Activated naive CD4-positive, alpha-beta T cell treated with Interleukin-2 at 50 U/mL for 16 hours (primary cell): ENCODE measurements around the gene SPRED1.

Experiments
- DNase-seq: peaks from one replicate; pipeline ENCODE4 v3.0.0-alpha.2; 2020

Gene SPRED1

DNA sequence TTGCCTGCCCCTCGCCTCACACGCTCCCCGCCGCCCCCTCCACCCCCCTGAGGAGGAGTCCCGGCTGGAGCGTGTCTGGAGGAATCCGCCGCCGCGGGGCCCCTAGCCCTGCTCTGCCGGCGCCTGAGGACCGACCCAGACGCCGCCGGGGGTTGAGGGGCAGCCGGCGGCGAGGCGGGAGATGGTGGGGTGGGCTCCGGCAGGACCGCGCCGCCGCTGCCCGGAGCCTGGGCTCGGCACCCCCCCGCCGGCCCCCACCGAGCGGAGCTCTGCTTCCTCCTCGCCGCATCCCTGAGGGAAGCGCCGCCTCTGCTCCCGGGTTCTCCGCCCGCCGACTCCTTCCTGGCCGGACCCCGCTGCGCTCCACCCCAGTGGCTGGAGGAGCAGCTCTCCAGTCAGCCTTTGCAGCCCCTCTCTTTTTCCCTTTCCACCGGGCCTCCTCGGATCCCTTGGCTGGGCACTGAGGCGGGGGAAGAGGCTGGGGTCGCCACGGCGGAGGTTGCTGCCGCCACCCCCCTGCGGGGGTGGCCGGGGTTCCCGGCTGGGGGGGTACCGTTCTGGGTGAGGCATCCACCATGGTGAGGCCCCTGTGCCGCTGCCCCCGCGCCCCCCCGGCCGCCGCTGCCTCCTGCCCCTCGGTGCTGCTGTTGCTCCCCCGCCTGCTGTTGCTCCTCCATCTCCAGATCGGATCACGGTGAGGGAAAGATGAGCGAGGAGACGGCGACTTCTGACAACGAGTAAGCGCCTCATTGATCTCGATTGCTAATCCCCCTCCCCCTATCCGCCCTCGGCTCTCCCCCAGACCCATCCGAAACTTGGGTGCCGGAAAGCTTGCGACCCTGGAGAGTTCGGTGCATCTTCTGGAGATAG lies at the start of gene SPRED1:
SPRED1 (plus strand) TSS at position 356 of the 870 bp plus-strand sequence; CDS start at position 706, 350 bp downstream.
- DNase-seq: peak; percentile 24

DNA sequence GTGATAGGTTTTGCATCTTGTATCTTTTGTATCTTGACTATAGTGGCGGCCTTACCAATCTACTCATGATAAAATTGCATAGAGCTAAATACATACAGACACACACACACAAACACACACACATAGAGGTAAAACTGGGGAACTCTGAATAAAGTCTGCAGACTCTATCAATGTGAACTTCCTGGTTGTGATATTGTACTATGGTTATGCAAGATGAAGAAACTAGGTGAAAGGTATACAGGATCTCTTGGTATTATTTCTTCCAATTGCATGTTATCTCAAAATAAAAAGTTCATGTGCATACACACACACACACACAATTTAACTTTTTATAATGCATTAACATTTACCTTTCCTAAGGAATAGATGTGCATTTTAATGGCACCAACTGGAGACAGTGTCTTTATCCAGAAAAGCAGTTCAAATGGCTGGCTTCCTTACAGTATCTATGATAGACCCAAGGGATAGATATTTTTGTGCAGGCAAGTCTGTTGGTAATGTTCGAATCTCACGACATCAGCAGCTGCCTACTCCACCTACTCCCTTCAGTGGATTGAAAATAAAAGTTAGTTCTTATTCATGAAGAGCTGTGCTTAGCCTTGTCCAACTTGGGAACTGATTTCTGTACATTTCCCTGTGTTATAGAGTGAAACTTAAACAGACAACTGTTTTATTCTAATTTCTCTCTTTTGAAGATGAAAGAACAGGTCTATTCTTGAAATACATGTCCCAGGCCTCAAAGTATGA lies 46.9 kb upstream of the SPRED1 start:
- DNase-seq: no peak

DNA sequence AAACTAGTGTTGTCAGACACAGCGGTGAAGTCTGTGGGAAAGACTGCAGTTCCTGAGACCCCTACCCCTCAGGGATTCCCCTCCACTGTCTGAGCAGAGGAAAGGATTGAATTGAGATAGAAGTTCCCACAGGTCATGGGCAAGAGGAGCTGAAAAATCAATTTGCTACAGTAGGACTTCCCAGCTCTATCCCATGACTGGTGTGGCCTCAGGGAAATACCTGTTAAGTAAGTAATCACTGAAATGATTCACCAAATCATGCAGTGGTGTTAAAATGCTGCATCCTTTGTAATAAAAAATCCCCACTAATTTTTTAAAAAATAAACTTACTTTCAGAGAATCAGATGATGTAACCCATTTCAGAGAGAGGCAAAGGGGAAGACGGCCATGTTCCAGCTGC lies 45.0 kb upstream of the SPRED1 start:
- DNase-seq: no peak

DNA sequence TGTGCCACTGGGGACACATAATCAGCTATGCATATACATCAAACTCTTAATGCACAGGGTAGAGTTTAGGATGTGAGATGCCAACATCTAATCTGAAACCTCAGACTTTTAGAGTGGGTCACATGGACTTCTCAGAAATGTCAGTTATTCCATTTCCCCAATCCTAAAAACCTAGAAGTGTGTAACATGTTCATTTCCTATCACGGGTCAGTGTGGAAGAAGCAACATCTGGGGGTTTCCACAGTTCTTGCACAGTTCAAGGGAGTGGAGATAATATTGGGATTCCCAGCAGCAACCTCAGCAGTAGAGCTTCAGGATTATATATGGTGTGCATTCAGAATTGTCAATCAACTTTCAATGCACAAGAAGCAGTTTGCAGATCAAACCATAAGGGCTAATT lies 44.4 kb upstream of the SPRED1 start:
- no peak for DNase-seq

DNA sequence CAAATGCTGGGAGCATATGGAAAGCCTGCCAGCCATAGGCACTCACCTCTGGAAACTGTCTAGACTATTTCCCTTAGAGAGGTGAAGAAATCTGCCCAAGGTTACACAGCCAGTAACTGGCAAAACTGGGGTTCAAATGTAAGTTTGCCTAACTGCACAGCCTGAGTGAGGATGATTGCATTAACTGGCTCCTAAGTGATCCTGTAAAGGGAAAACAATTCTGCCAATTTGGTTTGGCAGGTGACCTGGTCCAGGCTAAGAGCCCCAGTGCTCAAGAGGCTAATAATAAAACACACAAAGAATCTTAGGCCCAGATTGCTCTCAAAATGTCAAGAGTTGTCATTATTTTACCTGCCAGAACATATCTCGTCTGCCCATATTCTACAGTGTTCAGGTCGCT lies 43.9 kb upstream of the SPRED1 start:
- no peak for DNase-seq

DNA sequence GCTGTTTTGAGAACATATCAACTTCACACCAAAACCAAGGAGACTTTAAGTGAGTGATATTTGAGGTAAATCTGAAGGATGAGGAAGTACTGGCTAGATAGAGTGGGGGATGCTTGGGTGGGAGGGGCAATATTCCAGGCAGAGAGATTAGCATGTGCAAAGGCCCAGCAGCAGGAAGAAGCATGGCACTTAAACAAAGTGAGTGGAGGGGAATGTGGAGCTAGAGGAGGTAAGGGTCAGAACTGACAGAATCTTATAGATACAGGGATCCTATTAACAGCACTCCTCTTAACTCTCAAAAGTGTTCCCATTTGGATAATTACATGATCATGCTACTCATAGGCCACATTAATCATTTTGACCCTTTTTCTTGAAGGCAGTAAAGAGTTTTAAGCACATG lies 41.4 kb upstream of the SPRED1 start:
- no peak for DNase-seq

DNA sequence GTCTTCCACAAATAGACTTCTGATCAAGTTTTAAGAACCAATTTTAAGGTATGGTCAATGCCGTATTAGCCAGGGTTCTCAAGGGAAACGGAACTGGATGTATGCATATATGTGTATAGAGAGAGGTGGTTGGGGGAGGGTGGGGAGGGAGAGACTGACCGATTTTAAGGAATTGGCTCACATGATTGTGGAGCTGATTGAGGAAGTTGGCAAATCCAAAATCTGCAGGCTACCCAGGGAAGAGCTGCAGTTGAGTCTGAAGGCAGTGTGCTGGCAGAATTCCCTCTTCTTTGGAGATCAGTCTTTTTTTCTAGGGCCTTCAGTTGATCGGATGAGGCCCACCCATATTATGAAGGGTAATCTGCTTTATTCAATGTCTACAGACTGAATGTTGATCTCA lies 40.8 kb upstream of the SPRED1 start:
- DNase-seq: no peak

DNA sequence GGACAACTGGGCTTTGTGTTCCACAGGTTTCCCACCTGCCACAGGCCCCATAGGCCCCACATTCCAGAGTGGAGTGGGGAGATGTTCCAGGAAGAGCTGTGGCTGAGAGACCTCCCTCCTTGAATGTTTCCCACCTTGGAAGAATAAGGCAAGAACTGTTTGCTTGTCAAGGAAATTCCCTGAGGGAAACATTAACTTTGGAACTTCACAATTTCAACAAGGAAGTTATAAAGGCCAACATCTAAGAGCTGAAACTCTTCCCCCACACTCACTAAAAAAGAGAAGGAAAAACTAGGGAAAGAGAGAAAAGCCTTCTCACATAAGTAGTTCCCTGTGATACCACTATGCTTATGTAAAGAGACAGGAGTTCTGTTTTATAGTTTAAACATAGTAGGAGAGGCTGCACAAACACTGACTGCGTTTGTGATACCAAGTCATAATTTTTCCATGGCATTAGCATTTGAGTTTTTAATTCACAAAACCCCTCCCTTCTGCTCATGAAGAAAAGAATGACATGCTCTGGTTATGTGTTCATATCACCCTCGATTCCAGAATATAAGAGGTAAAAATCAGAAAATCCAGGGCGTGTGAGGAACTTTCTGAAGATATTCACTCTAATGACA lies 39.8 kb upstream of the SPRED1 start:
- no peak for DNase-seq

DNA sequence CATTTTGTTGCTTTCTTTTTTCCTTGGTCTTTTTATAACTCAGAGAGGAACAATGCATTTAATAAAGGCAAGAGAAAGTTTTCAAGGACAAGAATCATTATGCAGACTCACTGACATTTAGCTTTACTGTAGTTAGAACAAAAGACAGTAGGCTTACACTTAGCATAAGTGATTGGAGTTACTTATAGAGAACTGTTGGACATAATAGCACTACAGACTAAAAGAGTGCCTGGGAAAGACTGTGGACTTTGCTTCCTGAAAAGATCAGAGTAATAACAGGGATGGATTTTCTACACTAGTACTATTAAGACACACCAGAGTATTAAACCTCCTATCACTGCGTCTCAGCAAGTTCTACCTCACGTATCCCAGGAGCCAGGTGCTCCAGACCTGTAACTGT lies 39.3 kb upstream of the SPRED1 start:
- no peak for DNase-seq

DNA sequence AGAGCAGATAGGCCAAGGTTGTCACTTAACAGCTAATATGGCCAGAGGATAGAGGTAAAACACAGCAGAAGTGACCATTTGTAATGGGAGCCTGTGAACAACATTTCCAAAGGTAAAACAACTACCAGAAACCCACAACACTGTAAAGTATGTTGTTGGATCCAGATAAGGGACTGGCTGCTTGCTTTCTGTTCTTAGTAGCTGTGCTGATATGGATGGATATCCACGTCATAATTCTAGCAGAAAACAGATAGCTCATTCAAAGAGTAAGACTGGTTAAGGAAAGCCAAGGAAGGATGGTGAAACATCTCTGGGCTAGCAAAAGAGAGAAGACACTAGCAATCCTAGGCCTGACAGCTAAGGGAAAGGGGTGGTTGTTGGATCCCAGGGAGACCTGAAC lies 36.9 kb upstream of the SPRED1 start:
- no peak for DNase-seq

DNA sequence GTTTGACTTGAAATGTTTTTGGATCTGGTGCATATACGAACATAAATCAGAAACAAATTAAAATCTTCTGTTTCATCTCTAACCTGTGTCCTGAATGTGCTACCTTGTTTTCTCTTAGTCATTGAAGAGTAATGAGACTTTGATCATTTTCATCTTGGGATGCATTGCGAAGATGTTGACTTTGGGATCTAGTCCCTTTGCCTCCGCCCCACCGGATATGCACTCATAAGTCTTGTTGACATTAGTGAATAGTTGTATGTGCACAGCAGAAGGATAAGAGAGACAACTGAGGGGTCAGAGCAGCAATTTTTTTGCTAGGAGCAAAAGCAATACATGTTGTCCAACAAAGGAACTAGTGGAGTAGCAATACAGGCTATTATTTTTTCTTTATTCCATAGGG lies 35.9 kb upstream of the SPRED1 start:
- DNase-seq: no peak

DNA sequence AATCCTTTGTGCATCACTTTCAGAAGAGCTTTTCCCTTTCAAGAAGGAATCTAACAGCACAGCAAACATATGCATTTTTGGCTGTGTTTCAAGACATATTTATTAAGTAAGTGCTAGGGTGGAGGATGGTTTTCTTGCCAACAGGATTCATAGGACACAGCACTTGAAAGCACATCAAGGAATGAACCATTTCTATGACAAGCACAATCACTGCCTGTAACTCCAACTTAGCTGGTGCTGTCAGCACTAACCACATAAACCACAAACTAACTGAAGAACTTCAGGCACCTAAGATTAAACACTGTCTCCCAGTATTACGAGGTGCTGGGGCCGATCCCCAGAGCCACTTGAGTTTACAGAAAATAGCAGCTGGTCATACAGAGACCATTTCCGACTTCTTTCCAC lies 35.4 kb upstream of the SPRED1 start:
- DNase-seq: no peak

DNA sequence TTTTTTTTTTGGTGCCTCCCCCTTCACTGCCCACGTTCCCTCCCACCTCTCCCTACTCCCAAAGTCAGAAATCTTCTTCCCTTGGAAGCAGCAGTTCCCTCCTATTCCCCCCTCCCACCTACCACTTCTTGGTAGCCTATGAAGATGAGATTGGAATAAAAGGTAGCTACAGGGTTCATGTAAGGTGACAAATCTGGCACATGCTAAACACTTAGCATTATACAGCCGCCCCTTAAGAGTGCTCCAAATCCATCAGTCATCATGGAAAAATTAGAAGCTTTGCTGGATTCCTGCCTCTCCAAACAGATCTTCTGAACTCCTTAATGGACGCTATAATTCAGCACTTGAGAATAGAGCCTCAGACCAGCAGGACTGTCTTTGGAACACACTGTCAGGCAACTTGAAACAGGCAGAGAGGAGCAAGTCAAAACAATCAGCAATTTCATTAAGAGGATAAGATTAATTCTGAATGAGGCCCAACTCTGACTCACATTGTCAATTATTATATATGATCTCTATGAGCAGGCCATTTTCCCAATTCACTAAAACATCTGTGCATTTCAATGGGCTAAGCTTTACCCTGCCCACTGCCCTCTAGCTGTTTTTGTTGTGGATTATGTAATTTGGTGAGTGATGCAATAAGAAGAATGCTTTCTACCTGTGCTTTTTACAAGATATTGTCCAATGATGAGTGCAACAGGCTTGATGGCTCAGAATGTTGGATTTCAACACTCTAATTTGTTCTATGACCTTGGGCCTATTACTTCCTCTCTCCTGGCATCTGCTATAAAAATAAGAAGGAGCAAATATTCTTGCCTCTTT lies 34.6 kb upstream of the SPRED1 start:
- no peak for DNase-seq

DNA sequence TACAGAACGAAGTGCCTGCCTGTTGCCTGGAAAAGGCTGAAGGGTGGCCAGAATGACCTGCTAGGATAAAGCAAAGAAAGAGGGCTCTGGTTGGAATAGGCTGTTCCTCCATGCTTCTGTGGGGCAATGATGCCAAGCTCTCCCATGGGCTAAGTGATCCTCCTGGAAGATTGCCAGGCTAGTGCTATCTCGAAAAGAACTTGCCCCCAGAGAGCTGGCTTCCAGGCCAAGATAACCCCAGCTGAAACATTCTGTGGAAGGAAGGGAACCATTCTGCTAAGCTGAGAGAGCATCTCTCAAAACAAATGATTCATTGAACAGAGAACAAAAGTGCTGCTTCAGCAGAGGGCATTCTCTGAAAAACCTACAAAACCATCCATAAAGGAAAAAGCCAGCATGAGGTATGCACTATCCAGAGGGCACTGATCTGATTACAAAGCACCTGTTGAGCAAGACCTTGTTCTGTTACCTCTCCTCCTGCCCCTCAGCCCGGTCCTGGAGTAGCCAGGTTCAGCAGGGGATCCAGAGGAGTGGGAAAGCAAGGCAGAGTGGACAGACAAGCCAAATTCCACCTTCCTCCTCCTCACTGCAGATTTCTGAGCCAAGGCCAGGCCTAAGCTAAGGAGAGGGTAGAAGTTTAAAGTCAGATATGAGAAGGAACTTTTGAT lies 31.9 kb upstream of the SPRED1 start:
- no peak for DNase-seq

DNA sequence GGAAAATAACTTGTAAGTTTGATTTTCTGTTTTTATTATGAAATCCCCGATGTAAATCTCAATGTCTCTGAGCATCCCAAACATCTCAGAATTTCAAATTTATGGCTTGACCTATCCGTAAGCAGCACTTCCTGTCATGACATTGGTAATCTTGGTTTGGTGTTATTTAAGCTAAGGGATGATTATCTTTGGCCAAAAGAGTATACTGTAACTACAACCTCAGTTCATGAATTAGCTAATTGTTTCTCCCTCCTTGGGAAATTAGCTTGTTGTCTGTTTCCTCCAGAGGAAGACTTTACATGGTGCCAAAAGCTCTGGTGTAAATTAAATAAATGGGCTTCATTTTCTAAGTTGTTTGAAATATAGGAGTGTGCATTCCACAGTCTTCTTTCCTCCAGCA lies 28.1 kb upstream of the SPRED1 start:
- DNase-seq: no peak

DNA sequence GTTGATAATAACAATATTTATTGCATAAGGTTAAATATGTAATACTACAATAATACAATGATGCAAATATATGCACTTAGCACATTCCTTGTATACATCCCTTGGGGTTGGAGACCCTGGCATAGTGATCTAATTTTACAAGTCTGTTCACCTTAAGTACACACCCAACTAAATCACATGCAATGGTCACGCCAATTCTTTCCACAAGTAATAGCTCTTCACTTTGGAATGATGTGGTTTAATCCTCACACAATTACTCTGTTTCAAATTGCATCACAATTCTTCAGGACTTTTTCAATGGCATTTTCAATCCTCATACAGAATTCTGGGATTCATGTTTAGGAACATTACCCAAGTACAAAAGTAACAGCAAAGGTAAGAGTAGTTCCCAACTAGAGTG lies 27.3 kb upstream of the SPRED1 start:
- DNase-seq: no peak

DNA sequence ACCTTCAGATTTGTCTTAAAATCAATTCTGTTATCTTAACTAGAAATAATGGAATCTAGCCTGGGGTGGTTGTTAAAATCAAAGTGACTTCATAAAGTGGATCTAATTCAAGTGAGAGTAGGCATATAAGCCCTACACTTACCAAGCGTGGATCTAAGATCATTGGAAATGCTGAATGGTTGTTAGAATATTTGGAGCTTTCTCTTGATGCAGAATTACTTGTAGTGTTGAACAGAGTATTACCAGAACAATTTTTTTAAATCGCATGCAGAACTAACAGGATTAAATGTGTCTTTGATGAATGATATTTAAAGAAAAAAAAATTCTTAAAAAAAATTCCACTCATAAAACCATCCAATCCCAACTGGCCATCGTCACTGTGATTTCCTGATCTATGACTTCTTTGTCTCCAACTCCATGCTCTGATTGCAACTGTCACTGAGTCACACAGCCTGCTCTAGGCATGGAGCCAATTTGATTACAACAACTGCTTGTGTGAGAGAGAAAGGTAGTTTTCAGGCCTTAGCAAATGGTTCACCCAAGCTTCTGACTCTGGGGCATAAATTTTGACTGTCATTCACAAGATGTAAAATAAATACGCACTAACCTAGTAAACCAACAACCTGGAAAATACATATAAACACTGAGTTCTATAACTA lies 25.9 kb upstream of the SPRED1 start:
- DNase-seq: no peak

DNA sequence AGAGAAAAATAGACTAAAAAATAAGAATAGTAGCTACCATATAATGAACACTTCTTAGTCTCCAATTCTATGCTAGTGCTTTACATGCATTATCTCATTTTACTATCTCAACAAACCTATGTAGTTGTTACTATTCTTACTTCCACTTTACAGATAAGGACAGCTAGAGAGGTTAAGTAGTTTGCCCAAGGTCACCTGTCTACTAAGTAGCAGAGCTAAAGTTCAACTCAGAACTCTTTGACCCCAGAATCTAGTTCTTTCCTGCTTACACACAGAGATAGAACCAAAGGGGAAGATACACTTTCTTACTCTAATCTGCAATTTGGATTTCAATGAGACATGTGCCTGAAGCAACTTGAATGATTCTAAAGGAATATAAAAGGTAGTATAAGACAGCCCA lies 24.7 kb upstream of the SPRED1 start:
- no peak for DNase-seq

DNA sequence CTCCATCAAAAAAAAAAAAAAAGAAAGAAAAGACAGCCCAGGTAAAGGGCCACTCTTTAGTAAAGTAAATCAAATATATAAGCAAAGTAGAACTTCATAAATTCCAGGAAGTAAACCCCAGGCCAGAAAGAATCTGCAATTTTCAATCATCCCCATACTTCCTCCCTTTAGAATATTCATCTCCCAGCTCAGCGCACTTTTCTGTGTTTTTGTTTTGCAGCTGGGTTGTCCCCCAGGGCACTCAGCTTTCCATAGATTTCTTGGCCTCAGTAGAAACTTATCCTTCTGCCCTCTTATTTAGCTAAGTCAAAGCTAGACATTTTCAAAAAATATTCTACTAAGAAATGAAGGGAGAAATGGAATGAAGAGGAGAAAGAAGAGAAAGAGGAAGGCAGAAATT lies 24.0 kb upstream of the SPRED1 start:
- DNase-seq: no peak

DNA sequence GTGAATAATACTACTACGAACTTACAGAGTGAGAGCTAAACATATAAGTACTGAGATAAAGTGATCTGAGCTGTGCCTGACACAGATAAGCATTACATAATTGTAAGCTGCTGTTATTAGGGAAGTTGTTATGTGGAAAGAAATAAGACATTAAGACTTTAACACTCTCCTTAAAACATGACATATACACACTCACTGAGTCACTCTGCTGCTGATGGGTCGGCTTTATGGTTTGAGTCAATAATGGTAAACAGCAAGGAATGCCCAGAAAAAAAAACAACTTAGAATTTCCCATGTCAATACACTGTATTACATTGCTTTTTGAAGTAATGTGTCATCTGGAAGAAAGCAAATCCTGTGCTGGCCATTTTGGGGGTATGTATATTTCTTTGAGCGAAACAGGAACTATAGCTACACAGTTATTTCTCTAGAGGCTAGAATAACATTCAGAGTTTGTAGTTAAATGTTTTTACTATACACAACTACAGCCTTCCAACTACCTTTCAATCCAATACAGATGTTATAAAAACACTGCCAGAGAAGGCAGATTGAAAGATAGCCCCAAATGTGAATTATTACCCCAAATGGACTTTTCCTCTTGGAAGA lies 22.8 kb upstream of the SPRED1 start:
- no peak for DNase-seq

DNA sequence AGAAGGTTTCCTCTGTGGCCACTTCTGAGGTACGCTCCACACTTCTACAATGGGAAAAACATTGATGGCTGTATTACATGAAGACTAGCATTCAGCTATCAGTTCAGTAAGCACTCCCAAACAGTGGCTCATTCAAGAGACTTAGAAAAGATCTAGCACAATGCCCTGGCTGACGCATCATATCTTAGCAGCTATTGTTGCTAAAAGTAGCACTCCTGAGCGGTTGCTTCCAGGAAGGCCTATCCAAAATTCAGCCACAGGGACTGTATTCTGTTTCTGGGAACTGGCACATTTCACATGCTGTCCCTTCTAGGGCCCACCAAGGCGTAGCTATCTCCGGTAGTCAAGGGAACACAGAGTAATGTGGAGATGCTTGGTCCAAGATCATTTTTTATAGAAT lies 21.2 kb upstream of the SPRED1 start:
- no peak for DNase-seq
